Mononuclear cell (primary cell): Measurements from ENCODE around the gene TNC. TPM values are rescaled to one million over a fixed set of nuclear protein-coding genes. Genes with fewer than 3 reads are reported as not detected.

Experiments used
- H3K27me3 ChIP-seq: 2 replicates; pipeline ENCODE4 v1.6.0; 2011; ENCODE audit warnings: low read length, control low read depth; ENCODE audit not compliant: insufficient read depth
- H3K4me1 ChIP-seq: 2 replicates; pipeline ENCODE4 v1.5.1; 2011; ENCODE audit warnings: mild to moderate bottlenecking, low read length, control low read depth; ENCODE audit not compliant: insufficient read depth
- H3K4me3 ChIP-seq: 2 replicates; pipeline ENCODE4 v1.5.1; 2011; ENCODE audit warnings: mild to moderate bottlenecking, low read length, moderate library complexity
- H3K9me3 ChIP-seq: 2 replicates; pipeline ENCODE4 v1.5.1; 2011; ENCODE audit warnings: low read depth, mild to moderate bottlenecking, control low read depth, low read length
- total RNA-seq: library from RNA; depleted of rRNA; stranded (reverse); fragments of >200 nt; gene quantifications from one replicate; pipeline ENCODE4 v1.2.3, GENCODE V29; 2012

TNC gene
- total RNA-seq, 1 donor: 0.10 TPM

GRCh38 chr9:115004545-115004944 lies 113.4 kb downstream of the TNC start:
- H3K4me3 ChIP-seq: no peak overlapping the region
- H3K4me1 ChIP-seq: peaks cover 33% of the 10 kb centered on the region
- H3K9me3 ChIP-seq: no peaks in the 10 kb centered on the region
- H3K27me3 ChIP-seq: no peaks in the 10 kb centered on the region

GRCh38 chr9:115002371-115003120 lies 115.4 kb downstream of the TNC start:
- Histone ChIP-seq H3K9me3 (no peaks in the 10 kb centered on the region), H3K4me1 (peaks cover 18% of the 10 kb centered on the region), H3K27me3 (no peaks in the 10 kb centered on the region)

GRCh38 chr9:115000217-115000639 lies 117.7 kb downstream of the TNC start:
- no peaks in the 10 kb centered on the region for H3K27me3 ChIP-seq
- H3K9me3 ChIP-seq: no peaks in the 10 kb centered on the region
- peaks cover 17% of the 10 kb centered on the region for H3K4me1 ChIP-seq
- H3K4me3 ChIP-seq: no peak overlapping the region

More at GRCh38 chr9:115002371-115003120, 115.4 kb downstream of the TNC start:
- no peak overlapping the region for H3K4me3 ChIP-seq

- Histone ChIP-seq H3K9me3 (no peaks in the 10 kb centered on the region), H3K27me3 (no peaks in the 10 kb centered on the region), H3K4me1 (peaks cover 22% of the 10 kb centered on the region), H3K4me3 (no peak overlapping the region)
Observed at GRCh38 chr9:114998326-114998725, 119.6 kb downstream of the TNC start.

GRCh38 chr9:114995681-114996221 lies 122.2 kb downstream of the TNC start:
- H3K4me3 ChIP-seq: no peak overlapping the region
- H3K4me1 ChIP-seq: peaks cover 27% of the 10 kb centered on the region
- H3K27me3 ChIP-seq: no peaks in the 10 kb centered on the region
- no peaks in the 10 kb centered on the region for H3K9me3 ChIP-seq

GRCh38 chr9:114994768-114995167 lies 123.2 kb downstream of the TNC start:
- H3K9me3 ChIP-seq: no peaks in the 10 kb centered on the region
- H3K27me3 ChIP-seq: no peaks in the 10 kb centered on the region
- H3K4me3 ChIP-seq: no peak overlapping the region
- peaks cover 32% of the 10 kb centered on the region for H3K4me1 ChIP-seq

GRCh38 chr9:114991861-114992260 lies 126.1 kb downstream of the TNC start:
- Histone ChIP-seq H3K9me3 (no peaks in the 10 kb centered on the region), H3K27me3 (no peaks in the 10 kb centered on the region), H3K4me3 (no peak overlapping the region), H3K4me1 (peaks cover 48% of the 10 kb centered on the region)

- Histone ChIP-seq H3K4me1 (peaks cover 38% of the 10 kb centered on the region), H3K27me3 (no peaks in the 10 kb centered on the region)
Observed at GRCh38 chr9:114990901-114991300, 127.1 kb downstream of the TNC start.

GRCh38 chr9:114989600-114990410 lies 128.2 kb downstream of the TNC start:
- Histone ChIP-seq H3K4me3 (no peak overlapping the region), H3K4me1 (peaks cover 31% of the 10 kb centered on the region), H3K9me3 (no peaks in the 10 kb centered on the region), H3K27me3 (no peaks in the 10 kb centered on the region)

More at GRCh38 chr9:114990901-114991300, 127.1 kb downstream of the TNC start:
- Histone ChIP-seq H3K4me3 (no peak overlapping the region), H3K9me3 (no peaks in the 10 kb centered on the region)

GRCh38 chr9:114988962-114989599 lies 128.9 kb downstream of the TNC start:
- Histone ChIP-seq H3K4me1 (peaks cover 27% of the 10 kb centered on the region), H3K9me3 (no peaks in the 10 kb centered on the region), H3K4me3 (no peak overlapping the region), H3K27me3 (no peaks in the 10 kb centered on the region)

GRCh38 chr9:114987116-114987515 lies 130.8 kb downstream of the TNC start:
- Histone ChIP-seq H3K4me1 (peaks cover 26% of the 10 kb centered on the region), H3K4me3 (no peak overlapping the region), H3K9me3 (no peaks in the 10 kb centered on the region), H3K27me3 (no peaks in the 10 kb centered on the region)

GRCh38 chr9:114985959-114986501 lies 131.9 kb downstream of the TNC start:
- Histone ChIP-seq H3K27me3 (no peaks in the 10 kb centered on the region), H3K4me3 (no peak overlapping the region), H3K4me1 (peaks cover 22% of the 10 kb centered on the region), H3K9me3 (no peaks in the 10 kb centered on the region)

- no peaks in the 10 kb centered on the region for H3K9me3 ChIP-seq
- H3K4me3 ChIP-seq: no peak overlapping the region
- H3K27me3 ChIP-seq: no peaks in the 10 kb centered on the region
- no peaks in the 10 kb centered on the region for H3K4me1 ChIP-seq
Observed at GRCh38 chr9:114981063-114981462, 136.9 kb downstream of the TNC start.

- H3K4me1 ChIP-seq: peaks cover 17% of the 10 kb centered on the region
- H3K4me3 ChIP-seq: no peak overlapping the region
- H3K27me3 ChIP-seq: no peaks in the 10 kb centered on the region
- H3K9me3 ChIP-seq: no peaks in the 10 kb centered on the region
Observed at GRCh38 chr9:114973216-114973615, 144.7 kb downstream of the TNC start.
